IPS-18a (cell line): ENCODE data around the gene TRIP11.

Experiments
- H3K27ac ChIP-seq: one replicate; pipeline ENCODE4 v1.5.1; 2013; ENCODE audit warnings: low read length
- H3K27me3 ChIP-seq: one replicate; pipeline ENCODE4 v1.6.1; 2013; ENCODE audit warnings: mild to moderate bottlenecking, low read length; ENCODE audit not compliant: control insufficient read depth, insufficient read depth
- H3K36me3 ChIP-seq: one replicate; pipeline ENCODE4 v1.6.1; 2013; ENCODE audit warnings: low read depth, low read length; ENCODE audit not compliant: control insufficient read depth
- H3K4me1 ChIP-seq: one replicate; pipeline ENCODE4 v1.6.1; 2013; ENCODE audit warnings: low read depth, low read length; ENCODE audit not compliant: control insufficient read depth
- H3K4me3 ChIP-seq: one replicate; pipeline ENCODE4 v1.5.1; 2013; ENCODE audit warnings: low read length
- H3K9ac ChIP-seq: one replicate; pipeline ENCODE4 v1.6.1; 2013; ENCODE audit warnings: mild to moderate bottlenecking, low read length, moderate library complexity
- H3K9me3 ChIP-seq: one replicate; pipeline ENCODE4 v1.6.1; 2013; ENCODE audit warnings: low read depth, low read length; ENCODE audit not compliant: control insufficient read depth

TRIP11 gene

DNA sequence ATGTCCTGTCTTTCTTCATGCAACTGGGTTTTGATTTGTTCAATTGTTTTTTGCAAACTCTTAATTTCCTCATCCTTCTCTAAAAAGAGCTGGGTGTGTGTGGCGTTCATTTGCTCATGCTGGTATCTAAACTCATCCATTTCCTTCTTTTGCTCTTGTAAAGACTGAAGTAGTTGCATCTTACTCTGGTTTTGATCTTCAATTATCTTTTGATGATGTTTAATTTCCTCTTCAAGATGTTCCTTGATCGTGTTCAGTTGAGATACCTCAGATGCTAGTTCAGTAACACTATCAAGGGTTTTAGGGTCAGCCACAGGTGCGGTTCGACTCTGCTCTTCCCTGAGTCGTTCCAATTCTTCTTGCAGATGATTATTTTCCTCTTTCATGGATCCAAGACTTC lies 34.8 kb downstream of the TRIP11 start:
- Histone ChIP-seq H3K4me1 (no peaks in the 10 kb centered on the region), H3K36me3 (peaks cover 24% of the 10 kb centered on the region), H3K4me3 (no peak overlapping the region), H3K27me3 (no peaks in the 10 kb centered on the region), H3K27ac (no peak overlapping the region), H3K9ac (no peak overlapping the region), H3K9me3 (no peaks in the 10 kb centered on the region)

DNA sequence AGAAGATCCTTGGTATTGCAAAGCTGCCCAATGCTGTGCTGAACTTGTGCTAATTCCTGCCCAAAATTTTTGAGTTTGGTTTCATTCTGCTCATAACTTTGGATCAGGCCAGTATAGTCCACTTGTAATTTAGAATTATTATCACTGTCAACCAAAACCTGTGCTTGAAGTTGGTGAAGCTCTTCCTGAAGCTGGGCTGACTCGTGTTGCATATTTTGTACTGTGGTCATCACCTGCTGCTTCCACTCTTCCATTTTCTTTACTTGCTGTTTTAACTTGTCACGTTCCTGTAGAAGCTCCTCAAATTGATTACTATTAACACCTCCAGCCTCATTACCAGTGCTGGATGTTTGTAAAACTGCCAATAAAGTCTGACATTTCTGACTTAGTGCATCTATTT lies 35.8 kb downstream of the TRIP11 start:
- no peak overlapping the region for H3K9ac ChIP-seq
- no peak overlapping the region for H3K4me3 ChIP-seq
- H3K36me3 ChIP-seq, result peaks cover 24% of the 10 kb centered on the region
- H3K9me3 ChIP-seq, result no peaks in the 10 kb centered on the region
- no peak overlapping the region for H3K27ac ChIP-seq
- no peaks in the 10 kb centered on the region for H3K27me3 ChIP-seq
- H3K4me1 ChIP-seq, result no peaks in the 10 kb centered on the region

DNA sequence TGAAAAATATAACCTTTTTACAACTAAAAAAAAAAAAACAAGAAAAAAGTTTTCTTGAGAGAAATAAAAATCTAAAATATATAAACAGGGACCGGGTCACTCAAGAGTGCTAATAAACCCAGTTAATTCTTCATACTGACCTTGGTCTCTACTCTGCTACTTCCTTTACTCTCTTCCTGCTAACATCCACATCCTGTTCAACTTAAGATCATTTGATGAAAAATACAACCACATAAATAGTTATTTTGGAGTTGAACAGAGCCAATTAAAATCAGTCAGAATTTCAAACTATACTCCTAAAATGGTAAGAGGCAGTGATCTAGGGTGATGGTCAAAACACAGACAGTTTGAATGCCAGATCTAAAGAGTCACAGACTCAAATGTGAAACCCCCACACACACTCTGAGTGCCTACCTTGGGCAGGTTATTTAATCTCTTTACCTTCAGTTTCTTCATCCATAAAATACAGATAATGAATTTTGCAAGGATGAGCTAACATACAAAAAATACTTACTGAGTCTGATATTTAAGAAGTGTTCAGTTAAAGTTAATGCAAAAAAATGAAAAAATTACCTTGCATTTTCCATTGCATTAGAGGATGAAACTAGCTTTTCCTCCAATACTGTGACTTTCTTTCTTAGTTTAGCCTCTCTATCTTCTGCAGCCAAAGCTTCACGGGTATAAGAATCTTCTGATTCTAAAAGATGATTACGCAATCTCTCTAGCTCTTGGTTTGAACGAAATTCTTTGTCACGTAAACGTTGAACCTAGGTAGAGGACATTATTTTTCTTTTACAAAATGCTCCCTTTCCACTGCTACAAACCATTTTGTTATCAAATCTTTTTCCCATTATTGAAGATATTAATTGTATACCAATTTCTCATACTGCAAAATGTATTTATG lies 40.9 kb downstream of the TRIP11 start:
- Histone ChIP-seq H3K4me1 (no peaks in the 10 kb centered on the region), H3K36me3 (peaks cover 5% of the 10 kb centered on the region), H3K9ac (no peak overlapping the region), H3K9me3 (no peaks in the 10 kb centered on the region), H3K27me3 (no peaks in the 10 kb centered on the region), H3K27ac (no peak overlapping the region), H3K4me3 (no peak overlapping the region)

DNA sequence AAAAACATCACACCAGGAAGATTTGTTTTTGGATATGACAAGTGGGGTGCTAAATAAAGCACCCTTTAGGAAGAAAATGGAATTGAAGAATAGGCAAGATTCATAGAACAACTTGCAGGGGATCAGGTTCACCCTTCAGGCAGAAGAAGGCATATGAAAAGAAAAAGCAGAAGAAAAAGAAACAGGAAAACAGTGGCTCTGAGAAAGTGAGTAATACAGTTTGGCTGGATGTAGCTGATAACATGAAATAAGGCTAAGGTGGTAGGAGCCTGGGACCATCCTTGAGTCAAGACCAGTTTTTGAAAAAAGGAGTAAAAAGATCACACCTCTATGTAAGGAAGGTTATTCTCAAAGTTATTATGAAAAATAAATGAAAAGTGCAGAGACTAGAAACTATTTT lies 42.4 kb downstream of the TRIP11 start:
- Histone ChIP-seq H3K4me1 (no peaks in the 10 kb centered on the region), H3K27me3 (no peaks in the 10 kb centered on the region), H3K9ac (no peak overlapping the region), H3K9me3 (no peaks in the 10 kb centered on the region), H3K36me3 (peaks cover 10% of the 10 kb centered on the region), H3K4me3 (no peak overlapping the region), H3K27ac (no peak overlapping the region)

- Histone ChIP-seq H3K4me1 (no peaks in the 10 kb centered on the region), H3K9ac (no peak overlapping the region), H3K9me3 (no peaks in the 10 kb centered on the region), H3K4me3 (no peak overlapping the region), H3K27me3 (no peaks in the 10 kb centered on the region), H3K36me3 (peaks cover 14% of the 10 kb centered on the region), H3K27ac (no peak overlapping the region)
These were observed 42.9 kb downstream of the TRIP11 start for GRCh38 chr14:91996948-91997371.

GRCh38 chr14:91987192-91987591 lies 52.7 kb downstream of the TRIP11 start:
- Histone ChIP-seq H3K36me3 (peaks cover 42% of the 10 kb centered on the region), H3K27me3 (no peaks in the 10 kb centered on the region), H3K9me3 (no peaks in the 10 kb centered on the region), H3K4me3 (no peak overlapping the region), H3K27ac (no peak overlapping the region), H3K9ac (no peak overlapping the region), H3K4me1 (no peaks in the 10 kb centered on the region)

GRCh38 chr14:91985521-91986255 lies 54.2 kb downstream of the TRIP11 start:
- H3K27me3 ChIP-seq, result no peaks in the 10 kb centered on the region
- peaks cover 33% of the 10 kb centered on the region for H3K36me3 ChIP-seq
- no peaks in the 10 kb centered on the region for H3K9me3 ChIP-seq
- no peaks in the 10 kb centered on the region for H3K4me1 ChIP-seq
- no peak overlapping the region for H3K4me3 ChIP-seq
- no peak overlapping the region for H3K9ac ChIP-seq
- H3K27ac ChIP-seq, result no peak overlapping the region

DNA sequence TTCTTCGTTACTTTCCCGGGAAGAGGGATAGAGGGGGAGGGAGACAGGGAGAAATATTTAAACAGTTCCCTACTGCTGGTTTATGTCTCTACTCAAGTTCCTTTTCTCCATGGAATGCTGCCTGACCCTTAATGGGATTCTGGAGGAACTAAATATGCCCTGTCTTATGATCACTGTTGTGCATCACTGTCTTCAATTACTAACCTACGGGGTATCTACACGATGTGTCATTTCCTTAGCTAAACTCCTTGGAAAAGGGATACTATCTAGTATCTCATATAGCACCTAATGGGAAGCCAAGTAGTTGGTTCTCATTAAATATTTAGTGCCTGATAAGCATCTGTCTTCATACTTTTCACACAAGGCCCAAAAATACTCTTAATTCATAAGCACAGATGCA lies 54.9 kb downstream of the TRIP11 start:
- H3K27ac ChIP-seq, result no peak overlapping the region
- peaks cover 32% of the 10 kb centered on the region for H3K36me3 ChIP-seq
- no peak overlapping the region for H3K9ac ChIP-seq
- H3K27me3 ChIP-seq, result no peaks in the 10 kb centered on the region
- no peak overlapping the region for H3K4me3 ChIP-seq
- no peaks in the 10 kb centered on the region for H3K9me3 ChIP-seq
- H3K4me1 ChIP-seq, result no peaks in the 10 kb centered on the region

- Histone ChIP-seq H3K9ac (no peak overlapping the region), H3K27ac (no peak overlapping the region), H3K4me1 (no peaks in the 10 kb centered on the region), H3K4me3 (no peak overlapping the region), H3K9me3 (no peaks in the 10 kb centered on the region), H3K27me3 (no peaks in the 10 kb centered on the region), H3K36me3 (peaks cover 32% of the 10 kb centered on the region)
These were observed 56.3 kb downstream of the TRIP11 start for GRCh38 chr14:91983588-91983987.

DNA sequence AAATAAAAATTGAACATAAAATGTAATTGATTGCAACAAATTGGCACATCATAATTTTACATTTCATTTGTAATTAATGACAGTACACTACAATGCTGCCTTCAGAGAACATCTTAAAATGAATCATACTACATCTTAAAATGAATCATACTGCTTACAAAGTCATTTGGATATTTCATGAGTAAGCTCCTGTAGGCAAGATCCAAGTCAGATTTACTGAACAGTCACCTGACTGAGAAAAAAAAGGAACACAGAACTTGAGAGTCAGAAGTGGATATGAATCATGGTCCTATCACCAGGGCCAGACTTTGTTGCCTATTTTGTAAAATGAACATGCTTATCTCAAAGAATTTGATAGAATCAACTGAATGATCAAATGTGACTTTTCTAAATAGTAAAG lies 59.7 kb downstream of the TRIP11 start:
- H3K4me1 ChIP-seq, result no peaks in the 10 kb centered on the region
- H3K9me3 ChIP-seq, result no peaks in the 10 kb centered on the region
- H3K27me3 ChIP-seq, result no peaks in the 10 kb centered on the region
- H3K4me3 ChIP-seq, result no peak overlapping the region
- no peak overlapping the region for H3K9ac ChIP-seq
- peaks cover 7% of the 10 kb centered on the region for H3K36me3 ChIP-seq
- H3K27ac ChIP-seq, result no peak overlapping the region

GRCh38 chr14:91977884-91978283 lies 62.0 kb downstream of the TRIP11 start:
- no peak overlapping the region for H3K27ac ChIP-seq
- no peaks in the 10 kb centered on the region for H3K4me1 ChIP-seq
- H3K9me3 ChIP-seq, result no peaks in the 10 kb centered on the region
- no peaks in the 10 kb centered on the region for H3K27me3 ChIP-seq
- H3K36me3 ChIP-seq, result peaks cover 10% of the 10 kb centered on the region
- no peak overlapping the region for H3K4me3 ChIP-seq
- H3K9ac ChIP-seq, result no peak overlapping the region
